Transverse colon (tissue), 4 donors: ENCODE measurements around the gene FUT7. TPM values are rescaled to one million over a fixed set of nuclear protein-coding genes. Genes with fewer than 3 reads are reported as not detected.

Source experiments
- DNase-seq: peaks from one replicate; pipeline ENCODE4 v3.0.0-alpha.2; 2019
- H3K27ac ChIP-seq, 4 donors: fragments of 200-600 bp; sonication (generic); 2 replicates each; pipeline ENCODE4 v1.5.1; 2016 to 2018; ENCODE audit warnings: inconsistent platforms in 4 of 4
- H3K27me3 ChIP-seq: fragments of 200-600 bp; sonication (generic); 2 replicates; pipeline ENCODE4 v1.5.1; 2017; ENCODE audit warnings: inconsistent platforms
- H3K36me3 ChIP-seq, 4 donors: fragments of 200-600 bp; sonication (generic); 2 replicates each; pipeline ENCODE4 v1.5.1; 2017 to 2019; ENCODE audit warnings: inconsistent platforms in 4 of 4
- H3K4me1 ChIP-seq, 4 donors: fragments of 200-600 bp; sonication (generic); 2 replicates each; pipeline ENCODE4 v1.5.1; 2017 to 2020; ENCODE audit warnings: inconsistent platforms in 4 of 4
- H3K4me3 ChIP-seq, 4 donors: fragments of 200-600 bp; sonication (generic); 1 replicate in 1 of 4; 2 replicates in 3 of 4; pipeline versions ENCODE4 v1.5.1 to v1.6.1; 2017 to 2019; ENCODE audit warnings: inconsistent platforms in 4 of 4
- H3K9me3 ChIP-seq, 2 donors: fragments of 200-600 bp; sonication (generic); 2 replicates each; pipeline ENCODE4 v1.5.1; 2017 to 2019; ENCODE audit warnings: inconsistent platforms in 2 of 2
- CTCF ChIP-seq, 5 experiments: fragments of 200-600 bp in 3 of 5; fragments of 450-650 bp in 2 of 5; sonication (generic) in 3 of 5; IDR thresholded peaks; 1 replicate in 2 of 5; 2 replicates in 3 of 5; pipeline ENCODE4 v1.5.1; 2016 to 2017; ENCODE audit warnings: antibody characterized with exemption in 5 of 5, inconsistent platforms in 3 of 5, mild to moderate bottlenecking in 2 of 5, moderate library complexity in 1 of 5
- EP300 ChIP-seq: sonication (generic); formaldehyde crosslinking; IDR thresholded peaks from one replicate; pipeline ENCODE4 v1.6.1; 2017; ENCODE audit warnings: antibody characterized with exemption, low read depth
- POLR2A ChIP-seq: fragments of 450-650 bp; IDR thresholded peaks from one replicate; pipeline ENCODE4 v1.6.1; 2016; ENCODE audit warnings: antibody characterized with exemption, mild to moderate bottlenecking, moderate library complexity
- POLR2AphosphoS5 ChIP-seq, 3 donors: sonication (generic); formaldehyde crosslinking; IDR thresholded peaks; one replicate each; pipeline ENCODE4 v1.6.1; 2016; ENCODE audit warnings: antibody characterized with exemption in 3 of 3
- WGBS, 2 donors: methylation state at CpG; one replicate each; pipeline ENCODE4 v1.1.5; 2018; ENCODE audit warnings: low coverage in 1 of 2; 5-methylcytosine and 5-hydroxymethylcytosine counted together
- in situ Hi-C, 4 donors: fragments of 200-750 bp; cut with MboI; loops; one replicate each; pipeline versions ENCODE4 v1.15.0 to v1.15.1; 2017; ENCODE audit warnings: low sequenced_read_pairs in 3 of 4, low pct_ligation_motif_present in 1 of 4, low pct_unique_long_range_greater_than_20kb in 1 of 4
- intact Hi-C: fragments of 100-400 bp; cut with DNase I; formaldehyde crosslinking; loops from one replicate; pipeline ENCODE4 v1.15.1; 2023; ENCODE audit warnings: low total_unique reads
- total RNA-seq, 4 donors: library from RNA; depleted of rRNA; stranded (reverse); fragments of >200 nt; gene quantifications; one replicate each; pipeline ENCODE4 v1.1.0, GENCODE V29; 2016

Gene FUT7
- total RNA-seq, 4 donors from 2014 or later = not detected

GRCh38 chr9:137045294-137046087, 13.6 kb upstream of the FUT7 start:
- in situ Hi-C loops (loop anchor here in 3 of 4 donors (10.0 to 25.0 kb wide), 2 partner anchors 258 to 261 kb away; partner anchors contain the start of genes CCDC183 (in 2 of the 3) and TMEM141 (in 2 of the 3)), intact Hi-C loops (loop anchor here (2.0 kb wide), 1 partner anchor 23 kb away; no protein-coding TSS in a partner anchor)
- H3K27me3 ChIP-seq = peaks cover 62% of the 10 kb centered on the region
- TF ChIP-seq POLR2AphosphoS5 (IDR thresholded peaks at IDR 0.05) (peak in 1 of 3 donors; percentile 11), CTCF (IDR thresholded peaks at IDR 0.05) (no peak), EP300 (no peak), POLR2A (no peak)
- no peaks in the 10 kb centered on the region for H3K36me3 ChIP-seq
- H3K4me1 ChIP-seq = peaks cover 22 to 38% (median 33%) of the 10 kb centered on the region in 4 donors
- WGBS, 2 donors = 2% methylated on average over 33 of the region's 96 CpGs; no CpG with 5 or more reads in 1 of the 2 donors
- H3K4me3 ChIP-seq = peak overlapping the region; percentile 16 to 60 (median 50)
- no peak for DNase-seq
- no peaks in the 10 kb centered on the region for H3K9me3 ChIP-seq
- H3K27ac ChIP-seq = peak overlapping the region; percentile 56 to 75 (median 64)

GRCh38 chr9:137044502-137045177, 12.8 kb upstream of the FUT7 start:
- intact Hi-C loops = no loop called here
- Histone ChIP-seq H3K27me3 (peaks cover 60% of the 10 kb centered on the region), H3K4me1 (peaks cover 22 to 38% (median 33%) of the 10 kb centered on the region in 4 donors), H3K4me3 (peak overlapping the region in 3 of 4 donors; percentile 46 to 60 (median 55)), H3K27ac (peak overlapping the region; percentile 56 to 75 (median 64)), H3K36me3 (no peaks in the 10 kb centered on the region), H3K9me3 (no peaks in the 10 kb centered on the region)
- TF ChIP-seq POLR2AphosphoS5 (IDR thresholded peaks at IDR 0.05) (peak; percentile 40 to 60 (median 56)), POLR2A (peak; percentile 33), CTCF (IDR thresholded peaks at IDR 0.05) (no peak)
- in situ Hi-C loops = loop anchor here in 3 of 4 donors (10.0 to 25.0 kb wide), 2 partner anchors 257 to 260 kb away; partner anchors contain the start of genes CCDC183 (in 2 of the 3) and TMEM141 (in 2 of the 3)
- 24% methylated on average over 12 of the region's 18 CpGs; no CpG with 5 or more reads in 1 of the 2 donors for WGBS, 2 donors
- DNase-seq = peak; percentile 67

GRCh38 chr9:137044037-137044436, 12.1 kb upstream of the FUT7 start:
- intact Hi-C loops = no loop called here
- WGBS, 2 donors = 49% methylated on average over 12 of the region's 12 CpGs; no CpG with 5 or more reads in 1 of the 2 donors
- peak overlapping the region; percentile 31 to 75 (median 61) for H3K27ac ChIP-seq
- H3K4me1 ChIP-seq = peaks cover 22 to 38% (median 33%) of the 10 kb centered on the region in 4 donors
- peaks cover 54% of the 10 kb centered on the region for H3K27me3 ChIP-seq
- no peaks in the 10 kb centered on the region for H3K36me3 ChIP-seq
- in situ Hi-C loops = loop anchor here in 3 of 4 donors (10.0 to 25.0 kb wide), 2 partner anchors 257 to 259 kb away; partner anchors contain the start of genes CCDC183 (in 2 of the 3) and TMEM141 (in 2 of the 3)
- peak overlapping the region in 2 of 4 donors; percentile 55 to 60 for H3K4me3 ChIP-seq
- TF ChIP-seq CTCF (IDR thresholded peaks at IDR 0.05) (no peak), EP300 (no peak), POLR2AphosphoS5 (IDR thresholded peaks at IDR 0.05) (no peak), POLR2A (no peak)
- DNase-seq = no peak
- H3K9me3 ChIP-seq = no peaks in the 10 kb centered on the region
